GM19351 (cell line): ENCODE data around the gene ARHGAP28.
"Not testable (repeated sequence)": the region's sequence is repeated elsewhere in the genome, so short reads cannot be mapped to it uniquely, and the experiment has no call there.

Experiments
- ATAC-seq: cut with Tn5 transposase; IDR thresholded peaks from one replicate; pipeline ENCODE4 v1.9.1; 2021; ENCODE audit warnings: mild to moderate bottlenecking, moderate library complexity; ENCODE audit not compliant: unreplicated experiment

Gene ARHGAP28

DNA sequence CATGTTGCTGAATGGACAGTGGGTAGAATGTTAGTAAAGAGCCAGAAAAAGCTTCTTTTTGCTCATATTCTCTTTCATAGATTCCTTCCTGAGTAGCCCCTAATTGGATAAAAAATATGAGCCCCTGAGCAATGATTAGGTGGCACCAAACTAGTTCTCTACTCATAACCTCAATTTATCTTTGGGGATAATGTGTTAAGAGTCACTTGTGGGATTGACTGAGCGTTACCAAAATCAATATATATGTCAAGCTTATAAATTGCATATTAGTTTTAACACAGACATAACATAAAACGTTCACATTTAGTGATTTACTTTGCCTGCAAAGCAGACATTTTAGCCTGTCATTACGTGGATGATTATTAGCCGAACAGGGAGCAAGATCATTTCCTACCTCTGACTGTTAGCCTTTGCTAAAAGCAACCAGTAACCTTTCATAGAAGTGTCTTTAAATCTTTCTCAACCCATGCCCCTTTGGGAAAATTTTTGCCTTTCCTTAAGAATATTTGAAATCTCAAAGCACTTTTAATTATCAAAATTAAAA lies 85.4 kb downstream of the ARHGAP28 start:
- ATAC-seq: no peak

DNA sequence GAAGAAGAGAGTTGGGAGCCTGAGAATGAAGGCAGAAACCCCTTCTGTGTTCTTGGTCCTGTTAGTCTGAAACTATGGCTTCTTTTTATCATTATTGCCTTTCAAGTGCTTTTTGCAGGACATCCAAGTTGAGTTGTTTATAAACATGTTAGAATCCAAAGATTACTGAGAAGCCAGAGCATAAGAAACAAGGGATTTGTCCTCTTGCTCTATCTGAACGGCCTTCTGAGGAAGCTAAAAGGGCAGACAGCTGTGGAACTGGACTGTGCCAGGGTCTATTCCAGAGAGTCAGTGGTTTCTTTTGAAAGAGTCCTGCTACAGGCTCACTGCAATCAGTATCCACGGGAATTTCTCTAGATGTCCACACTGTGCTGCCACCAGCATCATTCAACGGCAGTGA lies 86.6 kb downstream of the ARHGAP28 start:
- no peak for ATAC-seq

- ATAC-seq: no peak
Measured at GRCh38 chr18:6819332-6819731, 89.8 kb downstream of the ARHGAP28 start.

DNA sequence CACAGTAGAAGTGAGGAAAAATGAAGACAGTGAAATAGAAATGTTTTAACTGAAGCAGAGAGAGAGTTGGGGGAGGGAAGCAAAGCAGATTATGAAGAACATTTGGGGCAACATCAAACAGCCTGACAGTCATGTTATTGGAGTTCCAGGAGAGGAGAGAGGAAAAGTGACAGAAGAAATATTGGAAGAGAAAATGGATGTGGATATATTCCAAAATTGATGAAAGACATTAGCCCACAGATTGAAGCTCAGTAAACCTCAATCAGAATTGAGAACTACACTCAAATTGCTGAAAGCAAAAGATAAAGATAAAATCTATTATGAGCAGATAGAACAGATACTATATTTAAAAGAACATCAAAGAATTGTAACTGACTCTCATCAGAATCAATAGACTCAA lies 90.8 kb downstream of the ARHGAP28 start:
- no peak for ATAC-seq

DNA sequence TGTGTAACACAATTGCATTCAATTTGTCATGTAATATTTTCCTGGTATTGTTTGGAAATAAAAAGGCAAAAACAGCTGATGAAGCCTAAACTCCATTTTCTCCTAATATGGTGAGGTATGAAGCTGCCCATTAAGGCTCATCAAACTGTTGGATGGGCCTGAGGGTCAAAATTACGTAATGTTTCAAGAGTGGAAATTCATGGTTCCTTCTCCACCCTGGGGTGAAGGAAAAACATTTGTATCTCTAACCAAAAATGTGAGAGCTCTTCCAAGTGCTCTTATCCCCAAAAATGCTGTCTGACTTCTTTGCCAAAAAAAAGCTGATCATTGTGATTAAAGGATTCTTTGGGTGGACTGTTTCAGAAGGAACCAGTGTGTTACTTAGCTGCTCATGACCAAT lies 91.8 kb downstream of the ARHGAP28 start:
- ATAC-seq: no peak

DNA sequence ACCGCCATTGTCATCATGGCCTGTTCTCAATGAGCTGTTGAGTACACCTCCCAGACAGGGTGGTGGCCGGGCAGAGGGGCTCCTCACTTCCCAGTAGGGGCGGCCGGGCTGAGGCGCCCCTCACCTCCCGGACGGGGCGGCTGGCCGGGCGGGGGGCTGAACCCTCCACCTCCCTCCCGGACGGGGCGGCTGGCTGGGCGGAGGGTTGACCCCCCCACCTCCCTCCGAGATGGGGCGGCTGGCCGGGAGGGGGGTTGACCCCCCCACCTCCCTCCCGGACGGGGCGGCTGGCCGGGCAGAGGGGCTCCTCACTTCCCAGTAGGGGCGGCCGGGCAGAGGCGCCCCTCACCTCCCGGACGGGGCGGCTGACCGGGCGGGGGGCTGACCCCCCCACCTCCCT lies 97.6 kb downstream of the ARHGAP28 start:
- ATAC-seq: not testable (repeated sequence)

DNA sequence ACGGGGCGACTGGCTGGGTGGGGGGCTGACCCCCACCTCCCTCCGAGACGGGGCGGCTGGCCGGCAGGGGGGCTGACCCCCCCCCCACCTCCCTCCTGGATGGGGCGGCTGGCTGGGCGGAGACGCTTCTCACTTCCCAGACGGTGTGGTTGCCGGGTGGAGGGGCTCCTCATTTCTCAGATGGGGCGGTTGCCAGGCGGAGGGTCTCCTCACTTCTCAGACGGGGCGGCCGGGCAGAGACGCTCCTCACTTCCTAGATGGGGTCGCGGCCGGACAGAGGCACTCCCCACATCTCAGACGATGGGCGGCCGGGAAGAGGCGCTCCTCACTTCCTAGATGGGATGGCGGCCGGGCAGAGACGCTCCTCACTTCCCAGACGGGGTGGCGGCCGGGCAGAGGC lies 98.0 kb downstream of the ARHGAP28 start:
- not testable (repeated sequence) for ATAC-seq

DNA sequence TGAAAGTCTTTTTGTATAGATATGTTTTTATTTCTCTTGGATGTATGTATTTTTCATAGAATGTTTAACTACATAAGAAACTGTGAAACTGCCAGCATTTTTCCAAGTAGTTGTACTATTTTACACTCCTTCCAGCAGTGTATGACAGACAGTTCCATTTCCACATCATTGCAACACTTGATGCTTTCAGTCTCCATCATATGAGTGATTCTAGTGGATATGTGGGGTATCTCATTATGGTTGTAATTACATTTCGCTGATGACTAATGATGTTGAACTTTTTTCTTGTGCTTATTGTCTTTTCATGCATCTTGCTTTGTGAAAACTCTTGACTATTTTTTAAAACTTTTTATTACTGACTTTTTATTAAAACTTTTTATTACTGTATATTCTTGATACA lies 101.4 kb downstream of the ARHGAP28 start:
- ATAC-seq: no peak

- ATAC-seq: no peak
Measured at GRCh38 chr18:6835345-6835744, 105.8 kb downstream of the ARHGAP28 start.

DNA sequence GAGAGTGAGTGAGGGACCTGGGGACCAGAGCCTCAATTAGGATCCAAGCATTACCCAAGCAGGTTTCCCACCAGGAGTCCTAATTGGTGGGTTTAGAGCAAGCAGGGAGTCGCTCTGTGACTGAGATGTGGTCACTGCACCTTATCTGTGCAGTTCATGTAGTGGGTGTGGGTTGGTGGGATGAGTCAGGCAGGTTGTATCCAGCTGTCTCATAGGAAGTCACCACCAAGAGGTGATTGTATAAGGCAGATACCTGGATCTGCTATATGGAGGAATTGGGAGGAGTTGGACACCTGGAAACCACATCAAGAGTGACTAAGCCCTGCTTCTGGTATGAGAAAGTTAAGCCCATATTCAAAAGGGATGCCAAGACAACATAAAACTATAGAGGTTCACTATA lies 106.8 kb downstream of the ARHGAP28 start:
- ATAC-seq: no peak

DNA sequence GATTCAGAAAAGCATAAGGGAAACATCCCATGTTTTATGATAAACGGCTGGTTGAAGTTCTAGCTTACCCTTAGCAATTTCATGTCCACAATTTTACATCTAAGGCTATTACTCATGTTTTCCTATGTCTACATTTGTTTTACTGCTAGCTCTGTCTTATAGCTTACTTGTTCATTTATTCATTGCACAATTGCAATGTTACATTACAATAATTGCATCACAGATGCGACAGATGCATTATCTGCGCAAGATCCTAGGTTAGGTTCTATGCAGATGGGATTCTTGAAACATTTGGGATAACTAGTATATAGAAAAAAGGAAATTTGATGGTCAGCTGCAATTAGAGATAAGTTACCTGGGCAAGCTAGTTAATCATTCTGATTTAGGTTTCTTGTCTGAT lies 108.4 kb downstream of the ARHGAP28 start:
- no peak for ATAC-seq

- no peak for ATAC-seq
Measured at GRCh38 chr18:6842081-6842480, 112.6 kb downstream of the ARHGAP28 start.

- no peak for ATAC-seq
Measured at GRCh38 chr18:6843308-6843707, 113.8 kb downstream of the ARHGAP28 start.

DNA sequence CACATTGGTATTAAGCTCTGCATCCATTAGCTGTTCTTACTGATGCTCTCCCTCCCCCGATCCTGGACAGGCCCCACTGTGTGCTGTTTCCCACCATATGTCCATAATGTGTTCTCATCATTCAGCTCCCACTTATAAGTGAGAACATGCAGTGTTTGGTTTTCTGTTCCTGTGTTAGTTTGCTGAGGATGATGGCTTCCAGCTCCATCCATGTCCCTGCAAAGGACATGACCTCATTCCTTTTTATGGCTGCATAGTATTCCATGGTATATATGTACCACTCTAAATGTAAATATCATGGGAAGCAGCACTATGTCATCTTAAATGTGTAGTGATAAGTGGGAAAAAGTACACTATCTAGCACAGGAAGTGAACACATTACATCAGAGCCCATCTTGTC lies 116.0 kb downstream of the ARHGAP28 start:
- ATAC-seq: not testable (repeated sequence)

- ATAC-seq: no peak
Measured at GRCh38 chr18:6850396-6850795, 120.9 kb downstream of the ARHGAP28 start.

- ATAC-seq: no peak
Measured at GRCh38 chr18:6851480-6851879, 122.0 kb downstream of the ARHGAP28 start.

- ATAC-seq: no peak
Measured at GRCh38 chr18:6854811-6855210, 125.3 kb downstream of the ARHGAP28 start.

DNA sequence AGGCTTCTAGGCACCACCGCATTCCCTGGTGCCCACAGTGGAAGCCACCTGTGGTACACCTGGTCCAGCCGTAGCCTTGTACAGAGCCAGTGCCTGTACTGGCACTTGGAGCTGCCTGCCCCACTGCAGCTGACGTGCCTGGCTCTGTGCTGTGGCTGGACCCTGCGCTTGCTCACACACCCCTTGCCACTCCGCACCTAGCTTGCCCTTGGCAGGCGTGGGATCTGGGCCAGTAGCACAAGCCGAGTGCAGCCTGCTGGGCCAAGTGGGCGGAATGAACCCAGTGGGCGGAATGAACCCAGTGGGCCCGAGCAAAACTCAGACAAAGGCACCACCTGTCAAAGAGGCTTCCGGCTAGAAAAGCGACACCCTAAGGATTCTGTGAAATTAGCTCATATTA lies 126.3 kb downstream of the ARHGAP28 start:
- no peak for ATAC-seq

DNA sequence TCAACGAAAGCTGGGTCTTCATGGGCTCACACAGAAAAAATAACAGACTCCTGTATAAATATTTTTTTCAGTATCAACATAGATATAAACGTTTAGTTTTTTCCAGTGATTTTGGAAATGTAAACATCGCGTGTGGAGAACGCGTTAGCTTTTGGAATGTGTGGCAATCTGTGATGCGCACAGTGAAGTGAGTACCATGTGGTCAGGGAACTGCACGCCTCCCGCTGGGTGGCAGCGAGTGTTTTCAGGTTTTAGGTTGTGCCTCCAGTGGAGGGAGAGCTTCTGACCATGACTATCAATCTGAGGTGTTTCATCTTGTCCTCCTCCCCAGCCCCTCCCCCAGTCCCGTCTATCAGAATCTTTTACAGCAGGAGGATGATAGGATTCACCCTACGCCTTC lies 127.8 kb downstream of the ARHGAP28 start:
- no peak for ATAC-seq

DNA sequence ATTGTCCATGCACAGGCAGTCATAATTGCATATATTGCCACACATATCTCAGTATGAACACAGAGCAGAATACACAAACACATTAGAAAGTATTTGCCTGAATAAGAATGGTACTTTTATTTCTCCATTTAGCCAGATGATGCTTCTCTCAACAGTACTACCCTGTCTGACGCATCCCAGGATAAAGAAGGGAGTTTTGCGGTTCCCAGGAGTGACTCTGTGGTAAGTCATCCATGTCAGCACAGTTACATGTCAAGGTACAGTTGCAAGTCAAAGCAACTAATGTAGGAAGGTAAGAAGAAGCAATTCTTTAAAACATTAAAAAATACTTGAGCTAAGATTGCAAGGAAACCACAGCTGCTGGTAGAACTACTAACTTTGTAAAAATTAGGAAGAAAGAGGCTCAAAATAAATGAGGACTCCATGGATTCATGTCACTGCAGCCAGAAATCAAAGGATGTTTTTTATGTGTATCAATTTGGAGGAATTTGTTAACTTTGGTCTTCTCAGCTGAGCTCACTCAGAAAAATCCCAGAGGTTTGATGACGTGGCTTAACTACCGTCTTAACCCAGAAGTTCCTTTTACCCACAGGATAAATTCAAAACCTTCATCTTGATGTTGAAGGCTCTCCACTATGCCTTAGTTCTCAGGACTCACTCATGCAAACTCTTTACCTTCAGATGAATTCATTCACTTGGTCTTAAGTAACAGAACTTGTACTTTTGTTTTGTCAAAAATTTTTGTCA lies 130.3 kb downstream of the ARHGAP28 start:
- ATAC-seq: no peak

DNA sequence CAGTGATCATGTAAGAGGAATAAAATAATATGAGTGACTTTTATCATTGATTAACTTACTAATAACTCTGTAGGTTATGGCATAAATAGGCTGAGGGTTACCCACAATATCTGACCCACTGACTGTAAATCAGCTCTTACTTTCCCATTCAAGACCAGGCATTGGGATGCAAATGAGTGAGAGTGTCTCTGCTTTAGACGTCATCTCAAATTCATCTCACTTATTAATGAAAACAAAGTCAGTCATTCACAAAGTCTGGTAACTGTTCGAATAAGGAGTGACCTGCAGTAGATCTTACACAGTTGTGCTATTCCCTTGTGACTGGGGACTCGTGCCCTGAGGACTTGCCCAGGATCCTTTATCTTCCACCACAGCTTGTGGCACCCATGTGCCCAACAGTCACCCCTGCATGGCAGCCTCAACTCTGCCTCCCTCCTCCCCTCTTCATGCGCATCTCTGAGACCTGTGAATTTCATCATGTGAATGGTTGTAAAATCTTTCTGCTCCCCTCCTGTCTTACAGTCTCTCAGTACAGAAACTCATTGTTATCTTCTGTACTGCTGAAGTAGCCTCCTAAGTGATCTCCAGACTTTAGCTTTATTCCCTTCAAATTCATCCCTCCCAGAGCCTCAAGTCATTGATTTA lies 131.4 kb downstream of the ARHGAP28 start:
- ATAC-seq: no peak

DNA sequence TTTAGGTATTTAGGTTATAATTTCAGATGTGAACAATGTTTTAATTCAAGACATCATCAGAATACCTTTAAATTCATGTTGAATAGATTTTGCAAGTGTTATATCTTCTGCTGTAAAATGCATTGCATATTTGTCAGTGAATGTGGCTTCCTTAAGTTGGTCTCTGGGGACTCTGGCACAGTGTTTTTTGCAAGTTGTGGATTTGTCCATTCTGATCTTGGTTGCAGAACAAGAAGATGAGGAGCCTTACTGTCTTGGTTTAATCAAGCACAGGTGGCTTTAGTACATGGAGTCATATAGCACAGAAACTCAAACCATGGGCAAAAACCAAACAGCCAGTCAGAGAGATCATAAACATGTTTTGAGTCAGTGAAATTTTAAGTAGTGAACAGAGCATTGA lies 135.7 kb downstream of the ARHGAP28 start:
- ATAC-seq: no peak
